Ishikawa (cell line): ENCODE data around the gene NCOA5.

Experiments
- CEBPB ChIP-seq: IDR thresholded peaks from 2 replicates; pipeline ENCODE4 v1.6.1; 2012
- CREB1 ChIP-seq: IDR thresholded peaks from 2 replicates; pipeline ENCODE4 v1.6.1; 2012; ENCODE audit warnings: low read depth
- EGR1 ChIP-seq: IDR thresholded peaks from 2 replicates; pipeline ENCODE4 v1.6.1; 2012
- EP300 ChIP-seq: IDR thresholded peaks from 2 replicates; pipeline ENCODE4 v1.6.1; 2012; ENCODE audit warnings: borderline replicate concordance
- FOXM1 ChIP-seq: IDR thresholded peaks from 2 replicates; pipeline ENCODE4 v1.6.1; 2012; ENCODE audit warnings: low read depth, borderline replicate concordance
- NFIC ChIP-seq: IDR thresholded peaks from 2 replicates; pipeline ENCODE4 v1.6.1; 2012
- RAD21 ChIP-seq: IDR thresholded peaks from 2 replicates; pipeline ENCODE4 v1.6.1; 2012; ENCODE audit warnings: low read depth
- TAF1 ChIP-seq: IDR thresholded peaks from 2 replicates; pipeline ENCODE4 v1.6.1; 2012; ENCODE audit warnings: low read depth, mild to moderate bottlenecking
- TCF12 ChIP-seq: IDR thresholded peaks from 2 replicates; pipeline ENCODE4 v1.6.1; 2012; ENCODE audit warnings: low read depth
- TEAD4 ChIP-seq: IDR thresholded peaks from 2 replicates; pipeline ENCODE4 v1.6.1; 2012
- YY1 ChIP-seq: IDR thresholded peaks from 2 replicates; pipeline ENCODE4 v1.6.1; 2012; ENCODE audit warnings: low read depth
- ZBTB7A ChIP-seq: IDR thresholded peaks from 2 replicates; pipeline ENCODE4 v1.6.1; 2012; ENCODE audit warnings: low read depth
- TF ChIP-seq, protein P1 (sequence below): IDR thresholded peaks from 2 replicates; pipeline ENCODE4 v1.6.1; 2012; ENCODE audit warnings: low read depth, mild to moderate bottlenecking
- TF ChIP-seq, protein P2 (sequence below): IDR thresholded peaks from 2 replicates; pipeline ENCODE4 v1.6.1; 2012
- TF ChIP-seq, protein P3 (sequence below): IDR thresholded peaks from 2 replicates; pipeline ENCODE4 v1.6.1; 2012

The NCOA5 gene

DNA sequence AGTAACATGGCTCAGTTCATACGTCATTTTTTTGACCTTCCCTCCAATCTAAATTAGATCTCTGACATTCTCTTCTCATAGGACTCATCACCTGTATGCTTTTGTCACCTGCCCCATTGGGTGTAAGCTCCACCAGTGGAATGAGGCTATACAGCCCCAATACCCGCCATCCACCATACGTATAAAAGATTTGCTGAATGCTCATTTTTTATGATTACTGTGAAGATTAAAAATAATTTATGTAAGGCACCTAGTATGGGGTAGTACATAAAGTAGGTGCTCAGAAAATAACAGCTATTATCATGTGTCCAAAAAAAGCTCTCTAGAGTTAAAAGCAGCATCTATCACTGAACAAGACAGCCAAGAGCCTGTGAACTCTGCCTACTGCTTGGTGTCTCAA lies 24.1 kb downstream of the NCOA5 start:
- TF ChIP-seq CREB1, result no peak
- no peak for TF ChIP-seq ZBTB7A
- no peak for TF ChIP-seq CEBPB
- TF ChIP-seq, protein P1, sequence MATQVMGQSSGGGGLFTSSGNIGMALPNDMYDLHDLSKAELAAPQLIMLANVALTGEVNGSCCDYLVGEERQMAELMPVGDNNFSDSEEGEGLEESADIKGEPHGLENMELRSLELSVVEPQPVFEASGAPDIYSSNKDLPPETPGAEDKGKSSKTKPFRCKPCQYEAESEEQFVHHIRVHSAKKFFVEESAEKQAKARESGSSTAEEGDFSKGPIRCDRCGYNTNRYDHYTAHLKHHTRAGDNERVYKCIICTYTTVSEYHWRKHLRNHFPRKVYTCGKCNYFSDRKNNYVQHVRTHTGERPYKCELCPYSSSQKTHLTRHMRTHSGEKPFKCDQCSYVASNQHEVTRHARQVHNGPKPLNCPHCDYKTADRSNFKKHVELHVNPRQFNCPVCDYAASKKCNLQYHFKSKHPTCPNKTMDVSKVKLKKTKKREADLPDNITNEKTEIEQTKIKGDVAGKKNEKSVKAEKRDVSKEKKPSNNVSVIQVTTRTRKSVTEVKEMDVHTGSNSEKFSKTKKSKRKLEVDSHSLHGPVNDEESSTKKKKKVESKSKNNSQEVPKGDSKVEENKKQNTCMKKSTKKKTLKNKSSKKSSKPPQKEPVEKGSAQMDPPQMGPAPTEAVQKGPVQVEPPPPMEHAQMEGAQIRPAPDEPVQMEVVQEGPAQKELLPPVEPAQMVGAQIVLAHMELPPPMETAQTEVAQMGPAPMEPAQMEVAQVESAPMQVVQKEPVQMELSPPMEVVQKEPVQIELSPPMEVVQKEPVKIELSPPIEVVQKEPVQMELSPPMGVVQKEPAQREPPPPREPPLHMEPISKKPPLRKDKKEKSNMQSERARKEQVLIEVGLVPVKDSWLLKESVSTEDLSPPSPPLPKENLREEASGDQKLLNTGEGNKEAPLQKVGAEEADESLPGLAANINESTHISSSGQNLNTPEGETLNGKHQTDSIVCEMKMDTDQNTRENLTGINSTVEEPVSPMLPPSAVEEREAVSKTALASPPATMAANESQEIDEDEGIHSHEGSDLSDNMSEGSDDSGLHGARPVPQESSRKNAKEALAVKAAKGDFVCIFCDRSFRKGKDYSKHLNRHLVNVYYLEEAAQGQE, result no peak
- TF ChIP-seq, protein P2, sequence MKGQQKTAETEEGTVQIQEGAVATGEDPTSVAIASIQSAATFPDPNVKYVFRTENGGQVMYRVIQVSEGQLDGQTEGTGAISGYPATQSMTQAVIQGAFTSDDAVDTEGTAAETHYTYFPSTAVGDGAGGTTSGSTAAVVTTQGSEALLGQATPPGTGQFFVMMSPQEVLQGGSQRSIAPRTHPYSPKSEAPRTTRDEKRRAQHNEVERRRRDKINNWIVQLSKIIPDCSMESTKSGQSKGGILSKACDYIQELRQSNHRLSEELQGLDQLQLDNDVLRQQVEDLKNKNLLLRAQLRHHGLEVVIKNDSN, result no peak
- no peak for TF ChIP-seq YY1
- TF ChIP-seq NFIC, result no peak
- no peak for TF ChIP-seq TCF12
- TF ChIP-seq EGR1, result no peak
- TF ChIP-seq, protein P3, sequence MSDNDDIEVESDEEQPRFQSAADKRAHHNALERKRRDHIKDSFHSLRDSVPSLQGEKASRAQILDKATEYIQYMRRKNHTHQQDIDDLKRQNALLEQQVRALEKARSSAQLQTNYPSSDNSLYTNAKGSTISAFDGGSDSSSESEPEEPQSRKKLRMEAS, result no peak

DNA sequence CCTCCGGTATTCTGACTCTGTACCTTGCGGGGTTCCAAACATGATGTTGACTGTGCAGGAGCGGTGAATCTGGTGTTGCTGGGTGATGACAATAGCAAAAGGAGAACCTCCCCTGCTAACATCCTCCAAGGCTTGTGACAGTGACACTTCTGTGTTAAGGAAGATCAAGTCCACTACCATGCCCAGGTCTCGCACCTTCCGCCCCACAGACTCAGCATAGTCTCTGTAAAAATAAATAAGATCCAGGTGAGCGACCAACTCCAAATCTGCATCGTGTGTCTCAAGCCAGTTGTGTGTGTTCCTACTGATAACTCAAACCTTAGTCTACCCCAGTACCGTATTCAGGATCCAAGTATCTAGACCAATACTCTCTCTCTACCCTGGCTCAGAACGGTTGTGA lies 24.8 kb downstream of the NCOA5 start:
- TF ChIP-seq EP300 (no peak), CEBPB (no peak), YY1 (no peak), CREB1 (no peak)

DNA sequence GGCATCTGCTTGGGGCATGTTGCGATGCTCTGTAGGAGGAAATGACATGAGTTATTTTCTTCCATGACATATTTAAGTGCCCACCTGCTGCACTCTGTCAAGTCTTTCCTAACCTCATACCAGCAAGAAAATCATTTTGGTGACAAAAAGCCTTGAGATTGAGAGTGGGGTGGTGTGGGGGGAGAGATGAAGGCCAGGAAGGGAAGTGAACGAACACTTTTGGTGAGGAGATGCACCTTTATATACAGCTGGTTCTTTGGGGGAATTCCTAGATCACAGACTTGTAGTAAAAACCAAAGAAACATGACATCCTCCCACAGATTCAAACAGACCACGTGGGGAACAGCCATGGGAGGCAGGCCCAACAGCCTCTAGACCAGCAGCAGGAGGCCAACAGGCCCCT lies 26.1 kb downstream of the NCOA5 start:
- TF ChIP-seq FOXM1 (no peak), EGR1 (no peak), ZBTB7A (no peak), EP300 (no peak), CEBPB (no peak)
- TF ChIP-seq, protein P1, result no peak
- TF ChIP-seq, protein P2, result no peak

DNA sequence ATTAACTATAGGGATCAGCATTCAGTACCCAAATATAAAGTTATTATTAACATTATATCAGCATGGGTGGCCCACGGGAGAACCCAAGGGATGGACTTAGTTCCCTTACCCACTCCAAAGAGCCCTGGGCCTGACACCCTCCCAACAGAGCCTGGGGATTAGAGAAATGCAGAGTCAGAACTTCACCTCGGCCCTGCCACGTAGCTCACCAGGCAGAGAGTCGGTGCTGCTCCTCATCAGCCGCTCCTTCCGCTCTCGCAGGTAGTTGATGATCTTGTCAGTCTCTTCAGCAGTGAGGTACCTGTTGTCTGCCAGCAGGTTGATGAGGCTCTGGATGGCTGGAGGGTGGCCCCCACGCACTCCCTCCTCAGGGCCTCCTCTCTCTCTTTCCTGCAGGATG lies 26.6 kb downstream of the NCOA5 start:
- TF ChIP-seq CEBPB, result no peak
- TF ChIP-seq, protein P2, result no peak
- TF ChIP-seq, protein P3, result no peak
- no peak for TF ChIP-seq NFIC
- no peak for TF ChIP-seq RAD21
- TF ChIP-seq YY1, result no peak
- no peak for TF ChIP-seq ZBTB7A
- no peak for TF ChIP-seq TAF1
- TF ChIP-seq CREB1, result no peak
- no peak for TF ChIP-seq FOXM1
- TF ChIP-seq TCF12, result no peak
- TF ChIP-seq EP300, result no peak
- TF ChIP-seq TEAD4, result no peak
- no peak for TF ChIP-seq EGR1

DNA sequence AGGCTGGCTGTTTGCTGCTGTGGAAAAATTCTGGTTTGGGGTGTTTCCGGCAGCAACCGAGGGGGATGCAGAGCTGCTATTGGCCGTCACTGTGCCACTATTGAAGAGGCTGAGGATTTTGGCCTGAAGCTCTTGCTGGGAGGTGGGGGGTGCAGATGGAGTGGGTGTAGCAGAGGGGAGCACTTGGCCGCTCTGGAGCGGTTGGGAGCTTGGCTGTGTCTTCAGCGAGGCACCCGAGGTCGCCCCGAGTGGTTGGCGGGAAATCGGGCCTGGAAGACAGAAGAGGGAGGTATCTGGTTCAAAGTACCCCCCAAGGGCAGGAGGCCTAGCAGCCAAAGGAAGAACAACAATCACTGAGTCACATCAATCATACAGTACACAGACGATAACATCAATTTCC lies 27.1 kb downstream of the NCOA5 start:
- TF ChIP-seq, protein P3, result no peak
- TF ChIP-seq CREB1 (no peak), ZBTB7A (no peak), CEBPB (no peak), EGR1 (no peak), EP300 (no peak), RAD21 (no peak), TCF12 (no peak), YY1 (no peak), NFIC (no peak), TEAD4 (no peak), TAF1 (no peak), FOXM1 (no peak)
- TF ChIP-seq, protein P2, result no peak
- TF ChIP-seq, protein P1, result no peak
